Measurements from ENCODE around the gene R3HDM2.

The R3HDM2 gene

DNA sequence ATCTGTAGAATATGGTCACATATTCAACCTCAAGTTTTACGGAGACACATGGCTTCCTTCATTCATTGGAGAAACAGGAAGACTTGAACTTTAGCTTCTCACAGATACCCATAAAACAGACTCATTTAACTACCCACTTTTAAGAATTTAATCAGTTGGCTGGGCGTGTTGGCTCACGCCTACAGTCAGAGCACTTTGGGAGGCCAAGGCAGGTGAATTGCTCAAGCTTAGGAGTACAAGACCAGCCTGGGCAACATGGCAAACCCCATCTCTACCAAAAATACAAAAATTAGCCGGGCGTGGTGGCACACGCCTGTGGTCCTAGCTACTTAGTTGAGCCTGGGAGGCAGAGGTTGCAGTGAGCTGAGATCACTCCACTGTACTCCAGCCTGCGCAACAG lies 115.2 kb downstream of the R3HDM2 start:
- TF ChIP-seq TAF1 (IDR thresholded peaks at IDR 0.05; ENCODE audit: borderline replicate concordance, insufficient read depth, low read length) = no peak

GRCh38 chr12:57309420-57309819 lies 121.4 kb downstream of the R3HDM2 start:
- no peak for TF ChIP-seq POLR2AphosphoS5 (IDR thresholded peaks at IDR 0.05; ENCODE audit: low read depth, low read length)
- TF ChIP-seq SIN3A (IDR thresholded peaks at IDR 0.05; ENCODE audit: borderline replicate concordance, insufficient read depth, low read length) = no peak
- no peak for TF ChIP-seq TAF1 (IDR thresholded peaks at IDR 0.05; ENCODE audit: borderline replicate concordance, insufficient read depth, low read length)
- TF ChIP-seq REST (IDR thresholded peaks at IDR 0.05; ENCODE audit: insufficient read depth in 1 of 2, low read depth in 2 of 2, low read length in 2 of 2) = no peak
- no peak for TF ChIP-seq FOXP2 (optimal IDR thresholded peaks at IDR 0.05; ENCODE audit: borderline replicate concordance, extremely low read depth, extremely low read length, insufficient read depth)

GRCh38 chr12:57300961-57301584 lies 129.8 kb downstream of the R3HDM2 start:
- TF ChIP-seq TAF1 (IDR thresholded peaks at IDR 0.05; ENCODE audit: borderline replicate concordance, insufficient read depth, low read length) (no peak), FOXP2 (optimal IDR thresholded peaks at IDR 0.05; ENCODE audit: borderline replicate concordance, extremely low read depth, extremely low read length, insufficient read depth) (no peak), POLR2AphosphoS5 (IDR thresholded peaks at IDR 0.05; ENCODE audit: low read depth, low read length) (no peak), REST (IDR thresholded peaks at IDR 0.05; ENCODE audit: insufficient read depth in 1 of 2, low read depth in 2 of 2, low read length in 2 of 2) (no peak), SIN3A (IDR thresholded peaks at IDR 0.05; ENCODE audit: borderline replicate concordance, insufficient read depth, low read length) (no peak)

DNA sequence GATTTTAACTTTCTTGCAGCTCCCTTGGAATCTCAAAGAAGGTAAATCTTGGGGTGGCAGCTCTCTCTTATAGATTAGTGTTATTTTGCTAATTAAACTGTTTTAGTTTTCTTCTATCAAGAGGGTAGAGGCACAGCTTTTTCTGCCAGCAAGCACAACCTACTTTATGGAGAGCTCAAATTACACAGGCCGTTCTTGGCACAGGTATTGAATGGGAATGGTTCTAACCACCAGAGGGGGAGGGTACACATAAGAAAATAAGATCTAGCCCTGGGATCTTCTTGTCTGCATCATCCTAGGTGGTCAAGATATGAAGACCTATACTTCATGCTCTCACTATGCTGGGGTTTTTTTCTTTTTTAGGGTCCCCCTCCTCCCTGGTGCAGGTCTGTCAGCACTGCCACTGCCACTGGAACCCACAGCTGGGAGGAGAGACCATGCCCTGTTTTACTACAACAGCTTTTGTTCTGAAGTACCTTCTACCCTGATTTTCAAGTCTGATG lies 131.3 kb downstream of the R3HDM2 start:
- TF ChIP-seq FOXP2 (optimal IDR thresholded peaks at IDR 0.05; ENCODE audit: borderline replicate concordance, extremely low read depth, extremely low read length, insufficient read depth) = no peak
- TF ChIP-seq POLR2AphosphoS5 (IDR thresholded peaks at IDR 0.05; ENCODE audit: low read depth, low read length) = no peak
- no peak for TF ChIP-seq TAF1 (IDR thresholded peaks at IDR 0.05; ENCODE audit: borderline replicate concordance, insufficient read depth, low read length)
- no peak for TF ChIP-seq REST (IDR thresholded peaks at IDR 0.05; ENCODE audit: insufficient read depth in 1 of 2, low read depth in 2 of 2, low read length in 2 of 2)
- TF ChIP-seq SIN3A (IDR thresholded peaks at IDR 0.05; ENCODE audit: borderline replicate concordance, insufficient read depth, low read length) = no peak

DNA sequence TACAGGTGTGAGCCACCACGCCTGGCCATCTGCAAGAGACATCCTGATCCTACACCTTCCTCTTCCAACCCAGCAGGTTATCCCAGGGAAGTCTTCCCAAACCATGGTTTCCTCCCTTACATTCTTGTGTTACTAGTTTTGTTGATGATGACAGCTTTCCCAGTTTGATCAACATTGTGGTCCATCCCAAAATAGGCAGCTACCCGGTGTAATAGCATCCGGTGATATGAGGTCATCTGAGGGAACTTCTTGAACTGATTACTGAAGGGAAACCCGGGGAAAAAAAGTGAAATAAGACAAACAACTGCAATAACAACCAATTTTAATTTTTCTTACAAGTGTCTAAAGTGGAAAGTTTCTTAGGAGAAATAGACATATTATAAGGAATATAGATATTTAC lies 134.6 kb downstream of the R3HDM2 start:
- TF ChIP-seq TAF1 (IDR thresholded peaks at IDR 0.05; ENCODE audit: borderline replicate concordance, insufficient read depth, low read length) (no peak), SIN3A (IDR thresholded peaks at IDR 0.05; ENCODE audit: borderline replicate concordance, insufficient read depth, low read length) (no peak), FOXP2 (optimal IDR thresholded peaks at IDR 0.05; ENCODE audit: borderline replicate concordance, extremely low read depth, extremely low read length, insufficient read depth) (no peak), REST (IDR thresholded peaks at IDR 0.05; ENCODE audit: insufficient read depth in 1 of 2, low read depth in 2 of 2, low read length in 2 of 2) (no peak), POLR2AphosphoS5 (IDR thresholded peaks at IDR 0.05; ENCODE audit: low read depth, low read length) (no peak)

All from PFSK-1 (cell line).